A172 (cell line): ENCODE data around the gene CEP89. TPM values are rescaled to one million over a fixed set of nuclear protein-coding genes. Genes with fewer than 3 reads are reported as not detected.
"Not testable (repeated sequence)": the region's sequence is repeated elsewhere in the genome, so short reads cannot be mapped to it uniquely, and the experiment has no call there.

Experiments used
- DNase-seq: peaks from one replicate; pipeline ENCODE4 v3.0.0-alpha.2; 2015; ENCODE audit warnings: low spot score
- total RNA-seq: library from RNA; depleted of rRNA; stranded (reverse); fragments of >200 nt; shearing (Covaris generic); gene quantifications from 2 replicates; pipeline ENCODE4 v1.2.3, GENCODE V29; 2014

Gene CEP89
- total RNA-seq, 1 experiment from 2014 or later: 34.8 TPM

- no peak for DNase-seq
Observed at GRCh38 chr19:32869966-32870573, 101.7 kb downstream of the CEP89 start.

GRCh38 chr19:32869369-32869965 is 102.3 kb downstream of the CEP89 start, which contains the start of gene SLC7A9:
Gene SLC7A9 (minus strand): TSS chr19:32869767. CDS start chr19:32868534, 1,233 bp downstream.
- DNase-seq: no peak

- DNase-seq: no peak
Observed at GRCh38 chr19:32868206-32868950, 103.4 kb downstream of the CEP89 start.

GRCh38 chr19:32867436-32867835 is 104.3 kb downstream of the CEP89 start:
- not testable (repeated sequence) for DNase-seq

GRCh38 chr19:32866564-32867265 is 105.0 kb downstream of the CEP89 start:
- no peak for DNase-seq

GRCh38 chr19:32866061-32866460 is 105.7 kb downstream of the CEP89 start:
- no peak for DNase-seq

- DNase-seq: no peak
Observed at GRCh38 chr19:32865326-32865725, 106.4 kb downstream of the CEP89 start.

GRCh38 chr19:32864318-32865007 is 107.3 kb downstream of the CEP89 start:
- no peak for DNase-seq

- no peak for DNase-seq
Observed at GRCh38 chr19:32863841-32864240, 107.9 kb downstream of the CEP89 start.

GRCh38 chr19:32863301-32863700 is 108.5 kb downstream of the CEP89 start:
- DNase-seq: no peak

GRCh38 chr19:32862741-32863140 is 109.0 kb downstream of the CEP89 start:
- DNase-seq: no peak

GRCh38 chr19:32862173-32862572 is 109.6 kb downstream of the CEP89 start:
- DNase-seq: no peak

GRCh38 chr19:32861596-32861995 is 110.2 kb downstream of the CEP89 start:
- DNase-seq: no peak

- DNase-seq: no peak
Observed at GRCh38 chr19:32859591-32859990, 112.2 kb downstream of the CEP89 start.

- no peak for DNase-seq
Observed at GRCh38 chr19:32858559-32858958, 113.2 kb downstream of the CEP89 start.

- DNase-seq: no peak
Observed at GRCh38 chr19:32858155-32858554, 113.6 kb downstream of the CEP89 start.

GRCh38 chr19:32857584-32857983 is 114.2 kb downstream of the CEP89 start:
- DNase-seq: no peak

GRCh38 chr19:32856818-32857217 is 114.9 kb downstream of the CEP89 start:
- not testable (repeated sequence) for DNase-seq

GRCh38 chr19:32852216-32852615 is 119.5 kb downstream of the CEP89 start:
- no peak for DNase-seq

GRCh38 chr19:32848035-32848434 is 123.7 kb downstream of the CEP89 start:
- DNase-seq: not testable (repeated sequence)

GRCh38 chr19:32843716-32844245 is 128.0 kb downstream of the CEP89 start:
- DNase-seq: no peak
